ENCODE data around the gene FAM135A.

FAM135A gene

DNA sequence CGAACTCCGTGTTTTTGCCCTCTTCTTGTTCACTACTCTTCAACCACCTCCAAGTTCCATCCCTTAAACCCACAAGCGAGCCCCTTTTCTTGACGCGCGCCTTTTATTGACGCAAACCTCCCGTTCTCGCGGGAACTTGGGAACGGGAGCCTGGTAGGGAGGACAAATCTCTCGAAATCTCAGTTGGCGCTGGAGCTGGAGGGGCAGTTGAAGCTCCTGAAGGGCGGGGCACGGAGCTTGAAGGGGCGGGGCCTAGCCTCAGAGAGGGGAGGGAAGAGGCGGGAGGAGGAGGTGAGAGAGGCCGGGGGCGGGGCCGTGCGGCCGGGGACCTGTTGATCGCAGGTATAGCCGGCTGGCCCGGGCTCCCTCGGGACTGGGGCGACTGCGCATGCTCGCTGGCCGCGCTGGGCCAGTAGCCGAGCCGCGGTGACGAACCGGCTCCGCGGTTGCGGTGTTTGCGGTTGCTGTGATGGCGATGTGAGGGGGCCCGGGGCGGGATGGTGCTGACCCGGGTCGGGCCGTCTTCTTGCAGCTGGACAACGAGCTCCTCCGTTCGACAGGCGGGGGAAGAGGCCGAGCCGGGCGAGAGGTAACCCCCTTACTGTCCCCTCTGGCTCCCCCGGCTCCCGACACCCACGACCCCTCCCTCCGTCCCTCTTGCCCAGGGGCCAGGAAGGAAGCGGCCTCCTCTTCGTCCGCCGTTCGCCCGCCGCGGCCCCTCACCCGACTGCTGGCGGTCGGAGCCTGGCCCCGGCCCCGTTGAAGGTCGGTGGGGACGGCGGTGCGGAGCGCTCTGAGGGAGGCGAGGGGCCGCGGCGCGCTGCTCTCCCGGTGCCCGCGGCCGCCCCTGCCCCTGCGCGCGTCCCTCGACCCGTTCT lies at the start of gene FAM135A:
Gene FAM135A, plus strand, starts transcription at position 395 of the 878 bp plus-strand sequence. CDS start 14,835 bp downstream, outside the sequence.
- peak; percentile 67 to 98 (median 93) for DNase-seq

DNA sequence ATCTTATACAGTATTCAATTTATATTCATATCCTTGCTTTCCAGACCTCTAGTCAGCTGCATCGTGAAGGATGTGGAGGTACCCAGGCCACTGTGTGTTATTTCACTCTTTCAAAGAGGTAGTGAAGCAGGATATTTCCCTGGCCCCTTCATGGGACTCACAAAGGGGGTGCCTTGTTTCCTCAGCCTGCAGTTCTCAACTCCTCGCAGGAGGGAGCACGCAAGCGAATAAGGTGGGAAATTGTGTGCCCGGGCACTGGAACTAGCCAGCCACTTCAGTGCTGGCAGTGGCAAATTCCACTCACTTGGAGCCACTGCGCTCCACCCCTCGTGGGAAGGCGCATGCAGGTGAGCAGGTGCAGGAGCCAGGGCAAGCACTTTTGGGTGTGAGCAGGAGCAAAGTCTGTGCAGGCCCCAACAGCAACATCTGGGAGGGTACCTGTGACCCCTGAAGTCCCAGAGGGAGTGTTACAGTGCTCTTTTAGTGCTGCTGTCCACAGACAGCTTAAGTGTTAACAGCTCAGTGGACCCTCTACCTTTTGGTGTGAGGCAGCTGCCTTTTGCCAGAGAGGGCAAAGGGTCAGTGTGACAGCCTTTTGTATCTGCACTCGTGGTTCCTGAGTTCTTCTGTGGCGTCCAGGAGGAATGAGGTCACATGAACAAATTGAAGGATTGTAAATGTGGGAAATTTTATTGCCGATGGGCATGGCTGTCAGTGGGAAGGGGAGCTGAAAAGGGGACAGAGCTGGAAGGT lies 49.4 kb upstream of the FAM135A start:
- no peak for DNase-seq

DNA sequence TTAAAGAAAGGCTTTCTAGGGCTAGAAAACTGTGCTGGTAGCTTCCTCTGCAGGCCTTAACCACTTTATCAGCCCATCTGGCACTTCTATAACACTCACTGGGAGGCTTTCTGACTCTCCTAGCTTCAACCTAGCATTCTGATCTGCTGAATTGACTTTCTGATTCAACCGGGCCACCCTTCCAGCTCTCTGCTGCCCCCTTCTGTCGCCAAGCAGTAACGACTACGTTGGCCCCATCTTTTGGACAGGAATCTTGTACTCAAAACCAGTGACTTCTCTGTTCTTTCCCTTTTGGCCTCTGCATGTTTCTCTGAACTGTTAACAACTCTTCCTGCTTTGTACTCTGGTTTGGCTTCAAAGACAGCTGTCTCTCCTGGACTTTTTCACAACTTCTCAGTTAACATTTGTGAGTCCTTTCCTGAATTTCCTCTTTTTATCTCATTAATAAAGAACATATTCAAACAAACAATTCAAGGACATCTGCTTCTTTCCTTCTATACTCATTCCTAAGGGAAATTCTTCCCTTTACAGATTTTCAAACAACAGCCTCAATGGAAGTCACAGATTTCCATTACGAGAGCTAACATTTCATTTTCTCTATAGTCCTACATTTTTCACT lies 43.9 kb upstream of the FAM135A start:
- DNase-seq, result peak in 44 of 51 donors; percentile 3 to 72 (median 36)

DNA sequence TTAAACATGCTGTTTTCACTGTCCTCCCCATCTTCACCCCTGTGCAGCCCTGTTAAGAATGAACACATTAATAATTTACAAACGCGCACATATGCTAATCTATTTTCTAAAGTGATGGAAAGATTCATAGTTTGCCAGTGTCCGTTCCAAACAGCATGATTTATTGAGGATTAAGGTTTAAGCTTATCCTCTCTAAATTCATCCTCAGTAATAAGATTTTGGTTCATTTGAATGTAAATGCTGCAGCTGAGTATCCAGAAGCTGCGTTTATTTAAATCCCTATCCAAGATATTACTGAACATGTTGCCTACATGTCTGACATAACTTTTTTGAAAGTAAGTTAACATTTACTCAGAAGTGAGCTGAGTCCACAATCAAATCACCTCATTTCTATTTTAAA lies 42.8 kb upstream of the FAM135A start:
- DNase-seq, result no peak

DNA sequence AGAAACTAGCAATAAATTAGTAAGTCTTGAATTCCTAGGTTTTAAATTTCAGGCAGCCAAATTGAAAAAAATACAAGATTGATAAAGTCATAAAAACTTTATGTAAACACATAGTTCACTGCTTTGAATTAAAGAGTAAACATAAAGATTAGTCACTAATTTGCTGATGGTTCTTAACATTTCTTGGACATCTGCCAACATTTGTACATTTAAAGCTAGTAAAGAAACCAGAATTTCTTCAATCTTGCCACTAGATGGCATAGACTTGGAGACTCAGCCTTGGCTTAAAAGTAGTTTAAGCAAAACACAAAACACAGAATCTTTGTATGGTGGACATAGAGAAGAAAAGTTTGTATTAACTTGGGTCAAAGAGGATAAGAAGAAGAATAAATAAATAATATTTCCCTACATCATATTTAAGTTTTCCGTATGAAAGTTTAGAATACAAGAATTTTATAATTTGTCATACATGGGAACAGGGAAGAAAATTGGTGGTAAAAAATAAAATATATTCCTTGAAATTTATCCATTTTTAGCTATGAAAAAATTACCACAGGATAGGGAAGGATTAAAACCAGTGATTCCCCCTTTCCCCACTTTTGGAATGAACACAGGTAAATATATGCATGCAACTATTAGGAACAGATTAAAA lies 41.7 kb upstream of the FAM135A start:
- peak in 2 of 51 donors; percentile 1 to 20 for DNase-seq

DNA sequence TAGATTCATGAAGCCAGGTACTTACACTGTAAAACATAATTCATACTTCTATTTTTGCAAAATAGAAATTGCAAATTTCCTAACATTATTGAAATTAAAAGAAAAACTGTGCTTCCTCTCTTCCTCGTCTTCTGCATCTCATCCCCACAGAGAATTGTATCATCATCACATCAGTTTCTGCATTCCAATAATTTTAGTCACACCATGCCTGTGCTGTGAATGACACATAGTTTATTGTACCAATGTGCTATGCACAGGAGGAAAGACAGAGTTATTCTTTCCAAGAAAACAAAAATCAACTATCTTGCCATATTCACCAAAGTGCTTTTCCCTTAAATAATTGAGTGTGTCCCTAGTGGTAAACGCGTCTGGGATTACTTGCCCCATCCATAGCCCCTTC lies 38.1 kb upstream of the FAM135A start:
- DNase-seq, result no peak

DNA sequence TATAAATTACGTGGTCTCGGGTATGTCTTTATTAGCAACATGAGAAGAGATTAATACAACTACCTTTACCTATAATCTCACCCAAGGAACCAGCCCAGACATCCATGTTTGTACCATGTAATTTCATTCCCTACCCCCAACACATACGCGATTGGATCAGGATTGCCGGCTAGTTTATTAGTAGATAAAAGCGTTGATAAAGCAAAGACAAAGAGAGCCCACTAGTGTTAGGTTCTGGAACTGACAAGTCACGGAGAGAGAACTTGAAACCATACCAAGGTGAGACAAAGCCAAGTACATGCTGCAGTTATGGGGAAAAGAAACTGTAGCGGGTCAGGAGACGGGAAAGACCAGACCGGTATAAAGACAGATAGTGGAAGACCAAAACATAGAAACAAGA lies 37.4 kb upstream of the FAM135A start:
- DNase-seq, result no peak

DNA sequence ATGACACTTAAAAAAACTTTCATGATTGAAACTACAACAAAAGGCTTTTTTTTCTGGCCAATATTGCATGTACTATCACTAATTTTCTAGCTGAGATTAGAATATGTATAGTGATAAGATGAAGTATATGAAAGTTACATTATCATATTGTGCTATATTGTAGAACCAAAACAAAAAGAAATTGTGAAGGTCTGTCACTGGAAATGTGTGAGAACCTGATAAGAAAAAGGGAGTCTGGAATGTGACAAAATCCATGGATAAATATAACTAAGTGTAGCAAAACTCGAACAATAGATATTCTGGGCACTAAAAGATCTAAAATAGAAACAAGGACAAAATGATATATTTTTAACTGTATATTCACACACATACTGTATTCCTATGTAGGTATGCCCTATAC lies 36.7 kb upstream of the FAM135A start:
- no peak for DNase-seq

DNA sequence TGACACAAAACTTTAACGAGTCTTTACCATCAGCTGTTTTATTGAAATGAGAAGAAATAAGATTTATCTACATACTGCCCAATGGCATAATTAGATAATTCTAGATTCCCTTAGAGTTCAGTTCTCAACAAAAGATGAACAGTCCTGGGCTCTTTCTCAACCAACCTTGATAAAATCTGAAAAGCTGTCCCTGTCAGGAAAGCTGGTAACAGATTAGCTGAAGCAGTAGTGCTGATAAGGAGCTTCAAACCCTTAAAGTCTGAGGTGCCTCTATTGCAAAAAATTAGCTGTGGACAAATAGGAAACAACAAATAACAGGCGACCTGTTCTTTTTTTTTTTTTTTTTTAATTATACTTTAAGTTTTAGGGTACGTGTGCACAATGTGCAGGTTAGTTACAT lies 35.9 kb upstream of the FAM135A start:
- no peak for DNase-seq

DNA sequence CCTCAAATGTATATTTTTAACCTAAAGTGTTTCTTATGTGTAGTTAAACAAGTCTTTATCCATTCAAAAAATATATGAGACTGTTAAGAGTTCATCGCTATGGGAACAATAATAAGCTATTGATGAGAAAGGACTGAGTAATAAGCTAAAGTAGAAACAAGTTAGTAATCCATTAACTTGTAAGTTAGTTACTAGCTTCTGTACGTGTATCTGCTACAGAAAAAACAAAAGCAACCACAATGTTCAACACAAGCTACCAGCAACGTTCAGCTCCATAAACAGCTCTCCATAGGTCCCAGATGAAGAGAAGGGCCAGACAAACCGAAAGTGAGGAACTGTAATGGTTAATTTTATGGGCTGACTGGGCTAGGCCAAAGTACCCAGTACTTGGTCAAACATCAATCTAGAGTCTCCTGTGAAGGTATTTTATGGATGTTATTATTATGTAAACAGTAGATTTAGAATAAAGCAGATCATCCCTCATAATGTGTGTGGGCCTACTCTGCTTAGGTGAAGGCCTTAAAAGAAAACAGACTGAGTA lies 33.8 kb upstream of the FAM135A start:
- DNase-seq, result no peak

DNA sequence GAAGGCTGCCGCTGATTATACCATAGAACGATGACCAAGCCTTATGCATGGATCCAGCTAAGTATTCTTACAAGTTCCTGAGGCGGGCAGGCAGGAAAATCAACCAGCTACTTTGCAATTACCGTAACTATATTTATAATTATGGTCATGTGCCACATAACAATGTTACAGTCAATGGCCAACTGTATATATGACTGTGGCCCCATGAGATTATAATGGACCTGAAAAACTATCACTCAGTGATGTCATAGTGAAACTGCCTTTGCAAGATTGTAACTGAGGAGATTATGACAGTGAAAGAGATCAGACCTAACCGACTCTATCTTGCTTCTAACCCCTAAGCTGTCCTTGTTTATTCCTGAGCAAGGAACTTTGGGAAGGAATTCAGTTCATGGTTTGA lies 33.1 kb upstream of the FAM135A start:
- no peak for DNase-seq

DNA sequence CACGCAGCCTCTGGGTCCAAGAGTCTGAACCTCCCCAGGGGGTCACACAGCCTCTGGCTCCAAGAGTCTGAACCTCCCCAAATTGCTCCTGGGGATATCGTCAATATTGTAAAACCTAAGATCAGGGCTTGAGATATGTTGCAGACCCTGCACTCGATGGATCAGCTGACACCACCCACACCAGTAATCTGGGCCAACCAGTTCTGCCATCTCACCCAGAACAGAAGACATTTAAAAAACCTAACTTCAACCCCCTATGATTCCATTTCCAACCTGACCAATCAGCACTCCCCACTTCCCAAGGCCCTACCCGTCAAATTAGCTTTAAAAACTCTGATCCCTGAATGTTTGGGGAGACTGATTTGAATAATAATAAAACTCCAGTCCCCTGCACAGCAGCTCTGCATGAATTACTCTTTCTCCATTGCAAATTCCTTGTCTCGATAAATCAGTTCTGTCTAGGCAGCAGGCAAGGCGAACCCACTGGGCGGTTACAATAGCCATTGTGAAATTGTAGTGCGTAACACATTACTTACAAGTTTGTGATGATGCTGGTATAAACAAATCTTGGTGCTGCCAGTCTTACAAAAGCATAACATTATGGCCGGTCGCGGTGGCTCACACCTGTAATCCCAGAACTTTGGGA lies 32.4 kb upstream of the FAM135A start:
- no peak for DNase-seq

DNA sequence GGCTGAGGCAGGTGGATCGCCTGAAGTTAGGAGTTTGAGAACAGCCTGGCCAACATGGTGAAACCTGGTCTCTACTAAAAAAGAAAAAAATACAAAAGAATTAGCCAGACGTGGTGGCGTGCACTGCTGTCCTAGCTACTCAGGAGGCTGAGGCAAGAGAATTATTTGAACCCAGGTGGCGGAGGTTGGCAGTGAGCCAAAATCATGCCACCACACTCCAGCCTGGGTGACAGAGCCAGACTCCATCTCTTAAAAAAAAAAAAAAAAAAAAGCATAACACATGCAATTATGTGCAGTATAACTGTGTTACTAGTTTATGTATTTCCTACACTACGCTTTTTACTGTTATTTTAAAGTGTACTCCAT lies 31.9 kb upstream of the FAM135A start:
- no peak for DNase-seq

DNA sequence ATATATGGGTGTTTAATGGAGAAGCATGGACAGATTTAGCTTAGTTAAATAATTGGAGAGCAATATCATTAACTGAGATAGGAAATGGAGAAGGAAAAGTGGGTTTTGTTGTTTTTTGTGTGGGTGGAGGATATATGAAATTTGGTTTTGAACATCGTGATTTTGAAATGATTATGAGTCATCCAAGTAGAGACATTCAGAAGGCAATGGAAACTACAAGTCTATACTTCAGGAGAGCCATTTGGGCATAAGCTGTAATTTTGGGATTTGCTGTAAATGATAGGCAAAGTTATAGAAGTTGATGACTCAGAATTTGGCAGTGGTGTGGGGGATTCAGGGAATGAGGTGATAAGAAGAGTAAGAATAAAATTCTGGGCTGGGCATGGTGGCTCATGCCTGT lies 27.4 kb upstream of the FAM135A start:
- no peak for DNase-seq

DNA sequence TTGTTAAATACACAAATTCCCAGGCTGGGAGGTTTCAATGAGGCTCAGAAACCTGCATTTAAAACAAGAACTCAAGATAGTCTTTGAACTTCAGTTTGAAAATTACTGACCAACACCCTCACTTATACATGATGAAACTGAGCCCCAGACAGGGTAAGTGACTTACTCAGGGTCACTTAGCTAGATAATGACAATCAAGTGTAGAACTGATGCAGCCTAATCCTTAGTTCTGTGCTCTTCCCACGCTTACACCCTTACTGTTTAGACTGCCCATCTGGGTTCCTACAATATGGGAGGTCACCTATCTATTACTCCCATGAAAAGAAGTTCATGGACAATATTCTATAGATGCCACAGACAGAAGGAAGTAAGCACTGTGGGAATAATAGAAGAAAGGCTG lies 24.5 kb upstream of the FAM135A start:
- no peak for DNase-seq

DNA sequence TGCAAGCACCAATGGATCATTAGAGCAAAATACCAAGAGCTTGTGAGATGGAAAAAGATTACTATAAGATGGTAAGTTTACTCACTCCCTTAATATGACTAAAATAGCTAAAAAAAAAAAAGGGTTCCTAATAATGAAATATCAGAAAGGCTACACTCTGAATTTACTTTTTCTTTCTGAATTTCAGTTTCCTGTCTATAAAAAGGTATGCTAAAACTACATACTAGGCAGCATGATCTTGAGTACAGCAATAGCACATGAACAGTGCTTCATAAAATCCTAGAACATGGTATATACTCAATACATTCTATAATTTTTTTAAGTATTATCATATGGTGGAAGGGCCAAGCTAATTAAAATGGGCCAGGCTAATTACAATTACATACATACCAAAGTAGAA lies 24.0 kb upstream of the FAM135A start:
- DNase-seq, result no peak

DNA sequence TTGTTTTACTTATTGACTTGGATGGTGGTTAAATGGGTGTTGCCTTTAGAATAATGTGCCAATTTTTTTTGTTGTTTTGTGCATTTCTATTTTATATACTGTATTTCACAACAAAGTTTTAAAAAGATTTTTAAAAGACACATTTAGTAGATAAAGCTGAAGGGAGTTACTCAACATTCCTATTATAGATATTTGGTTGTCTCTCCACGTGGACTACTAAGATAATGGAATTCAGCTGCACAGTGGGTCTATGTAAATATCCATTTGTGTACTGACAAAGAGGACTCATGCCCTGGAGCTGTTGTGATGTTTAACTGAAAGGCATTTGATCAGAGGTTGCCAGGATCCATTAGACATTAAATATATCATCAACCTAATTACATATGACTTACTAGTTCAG lies 23.2 kb upstream of the FAM135A start:
- DNase-seq, result no peak

DNA sequence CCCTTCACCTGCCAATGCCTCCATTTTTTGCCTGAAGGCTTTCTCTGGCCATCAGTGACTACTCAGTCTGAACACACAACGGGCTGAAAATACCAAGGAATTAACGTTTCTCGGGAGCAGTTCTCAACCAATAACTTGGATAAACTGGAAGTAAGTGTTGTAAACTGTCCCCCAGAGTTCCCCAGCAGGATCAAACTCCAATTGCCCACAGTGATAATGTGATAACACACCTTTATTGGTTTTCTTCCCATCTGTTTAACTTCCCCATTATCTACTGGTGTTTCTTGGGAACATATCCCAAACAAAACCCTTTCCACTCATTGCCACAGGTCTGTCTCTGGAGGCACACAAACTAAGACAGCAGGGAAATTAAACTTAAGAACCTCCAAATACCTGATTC lies 21.8 kb upstream of the FAM135A start:
- DNase-seq, result no peak

DNA sequence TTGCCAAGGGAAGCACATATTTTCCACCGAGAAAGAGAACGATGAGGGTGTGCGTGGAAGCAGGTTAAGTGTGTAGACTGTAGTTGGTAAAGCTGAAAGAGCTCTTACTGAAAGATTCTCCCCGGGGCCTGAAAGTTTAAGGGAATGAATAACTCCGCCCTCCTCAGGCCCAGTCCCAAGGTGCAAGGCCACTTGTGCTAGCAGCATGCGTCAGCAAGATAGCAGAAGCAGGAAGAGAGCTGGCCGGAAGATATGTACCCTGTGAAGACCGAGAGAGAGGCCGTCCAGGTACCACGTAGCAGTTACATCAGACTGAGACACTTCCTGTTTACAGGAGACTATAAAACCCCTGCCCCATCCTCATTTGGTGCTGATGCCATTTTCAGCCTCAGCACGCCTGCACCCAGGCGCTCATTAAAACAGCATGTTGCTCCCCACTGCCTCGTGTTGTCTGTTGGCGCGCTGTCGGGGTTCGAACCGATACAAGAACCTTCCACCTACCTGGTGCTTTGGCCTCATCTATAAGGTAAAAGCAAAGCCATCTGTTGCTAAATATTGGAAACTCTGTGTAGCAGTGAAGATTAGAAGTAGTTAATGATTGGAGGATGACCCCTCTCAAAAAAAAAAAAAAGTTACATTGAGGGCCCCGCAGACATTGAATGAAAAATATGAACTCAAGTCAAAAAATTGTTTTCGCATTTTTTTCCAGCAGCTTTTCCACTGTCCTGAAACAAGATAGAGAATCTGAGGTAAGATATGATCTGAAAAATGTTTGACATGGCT lies 18.6 kb upstream of the FAM135A start:
- no peak for DNase-seq

DNA sequence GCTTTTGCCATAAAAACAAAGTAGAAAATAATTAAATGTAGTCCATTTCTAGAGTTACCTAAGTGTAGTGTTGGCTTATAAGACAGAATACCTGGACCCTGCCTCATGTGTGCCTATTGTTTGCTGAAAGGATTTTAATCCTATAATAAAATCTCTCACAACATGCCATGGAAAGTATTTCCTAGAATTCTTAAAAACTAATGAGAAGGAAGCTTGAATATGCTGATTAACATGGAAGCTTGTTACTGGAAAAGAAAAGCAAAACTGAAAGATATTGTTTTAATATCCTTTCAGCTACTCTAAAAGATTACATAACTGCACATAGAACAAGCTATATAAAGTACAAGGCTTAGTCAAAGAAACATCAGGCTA lies 18.0 kb upstream of the FAM135A start:
- DNase-seq, result no peak
